HG02571 (cell line): ENCODE results near the gene PDE11A.
"Not testable (repeated sequence)": the region's sequence is repeated elsewhere in the genome, so short reads cannot be mapped to it uniquely, and the experiment has no call there.

Experiments used
- ATAC-seq: cut with Tn5 transposase; IDR thresholded peaks from one replicate; pipeline ENCODE4 v1.9.1; 2021; ENCODE audit warnings: mild to moderate bottlenecking, moderate library complexity; ENCODE audit not compliant: unreplicated experiment

Gene PDE11A

GRCh38 chr2:178075006-178075326 lies 2.4 kb upstream of the PDE11A start:
- ATAC-seq, result no peak

- ATAC-seq, result no peak
Observed at GRCh38 chr2:178074123-178075005, 1.8 kb upstream of the PDE11A start.

- no peak for ATAC-seq
Observed at GRCh38 chr2:178072000-178072382, 586 bp downstream of the PDE11A start.

GRCh38 chr2:178070824-178071223 lies 1.8 kb downstream of the PDE11A start:
- no peak for ATAC-seq

GRCh38 chr2:178069551-178069950 lies 3.0 kb downstream of the PDE11A start:
- ATAC-seq, result no peak

GRCh38 chr2:178068823-178069454 lies 3.6 kb downstream of the PDE11A start:
- no peak for ATAC-seq

GRCh38 chr2:178066890-178067669 lies 5.5 kb downstream of the PDE11A start:
- no peak for ATAC-seq

- no peak for ATAC-seq
Observed at GRCh38 chr2:178066324-178066723, 6.3 kb downstream of the PDE11A start.

GRCh38 chr2:178059681-178060080 lies 12.9 kb downstream of the PDE11A start:
- ATAC-seq, result no peak

GRCh38 chr2:178059111-178059510 lies 13.5 kb downstream of the PDE11A start:
- ATAC-seq, result no peak

GRCh38 chr2:178057179-178057680 lies 15.3 kb downstream of the PDE11A start:
- ATAC-seq, result no peak

GRCh38 chr2:178056345-178056744 lies 16.2 kb downstream of the PDE11A start:
- ATAC-seq, result no peak

GRCh38 chr2:178051257-178051656 lies 21.3 kb downstream of the PDE11A start:
- ATAC-seq, result not testable (repeated sequence)

- no peak for ATAC-seq
Observed at GRCh38 chr2:178047391-178047790, 25.2 kb downstream of the PDE11A start.

GRCh38 chr2:178044836-178045235 lies 27.7 kb downstream of the PDE11A start:
- ATAC-seq, result no peak

- ATAC-seq, result no peak
Observed at GRCh38 chr2:178043266-178043665, 29.3 kb downstream of the PDE11A start.

GRCh38 chr2:178033583-178033982 lies 39.0 kb downstream of the PDE11A start:
- not testable (repeated sequence) for ATAC-seq

- no peak for ATAC-seq
Observed at GRCh38 chr2:178029342-178029741, 43.2 kb downstream of the PDE11A start.

GRCh38 chr2:178025551-178026185 lies 46.9 kb downstream of the PDE11A start:
- ATAC-seq, result no peak

- no peak for ATAC-seq
Observed at GRCh38 chr2:178018141-178018540, 54.4 kb downstream of the PDE11A start.

- no peak for ATAC-seq
Observed at GRCh38 chr2:178016612-178017011, 56.0 kb downstream of the PDE11A start.
